GM23338 (cell line): ENCODE measurements around the gene MARK3.

Experiments
- CREB1 ChIP-seq: fragments of 250-450 bp; sonication (Bioruptor Pico); IDR thresholded peaks from 2 replicates; pipeline ENCODE4 v1.5.0; 2020; ENCODE audit warnings: low read depth, mild to moderate bottlenecking, moderate library complexity
- ETS1 ChIP-seq: IDR thresholded peaks from 2 replicates; pipeline ENCODE4 v1.6.1; 2016; ENCODE audit warnings: antibody characterized with exemption
- EZH2 ChIP-seq: fragments of 200-600 bp; sonication (generic); IDR thresholded peaks from one replicate; pipeline ENCODE4 v1.8.0; 2017; ENCODE audit warnings: antibody characterized with exemption, mild to moderate bottlenecking, low read depth; ENCODE audit not compliant: unreplicated experiment
- EZH2phosphoT487 ChIP-seq: fragments of 200-600 bp; sonication (generic); IDR thresholded peaks from one replicate; pipeline ENCODE4 v1.8.1; 2018; ENCODE audit warnings: antibody characterized with exemption; ENCODE audit not compliant: unreplicated experiment
- JUNB ChIP-seq: IDR thresholded peaks from one replicate; pipeline ENCODE4 v1.6.1; 2016; ENCODE audit warnings: antibody characterized with exemption; ENCODE audit not compliant: unreplicated experiment
- POLR2AphosphoS5 ChIP-seq: IDR thresholded peaks from 2 replicates; pipeline ENCODE4 v1.6.1; 2016; ENCODE audit warnings: antibody characterized with exemption, low read depth
- ZNF114 ChIP-seq: fragments of 250-450 bp; sonication (Bioruptor Pico); IDR thresholded peaks from 2 replicates; pipeline ENCODE4 v1.5.0; 2020; ENCODE audit warnings: mild to moderate bottlenecking, moderate library complexity
- TF ChIP-seq, protein P1 (sequence below), 2 experiments: fragments of 200-600 bp in 1 of 2; sonication (generic) in 1 of 2; conservative IDR thresholded peaks; 2 replicates each; pipeline versions ENCODE4 v1.5.1 to v1.6.1; 2016 to 2017; ENCODE audit warnings: antibody characterized with exemption in 2 of 2, low read depth in 2 of 2, mild to moderate bottlenecking in 2 of 2, moderate library complexity in 1 of 2

DNA sequence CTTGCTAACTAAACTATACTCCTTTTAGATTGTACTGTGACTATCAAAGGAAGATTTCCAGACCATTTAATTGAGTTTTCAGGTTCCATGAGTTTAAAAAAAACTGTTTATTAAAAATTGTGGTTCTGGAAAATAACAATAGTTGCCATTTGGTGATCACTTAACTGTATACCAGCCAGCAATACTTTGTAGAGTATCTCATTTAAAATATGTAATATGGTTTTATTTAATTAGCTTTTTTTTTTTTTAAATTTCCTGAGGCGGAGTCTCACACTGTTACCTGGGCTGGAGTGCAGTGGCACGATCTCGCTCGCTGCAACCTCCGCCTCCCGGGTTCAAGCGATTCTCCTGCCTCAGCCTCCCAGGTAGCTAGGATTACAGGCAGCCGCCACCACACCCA is 7.4 kb downstream of the MARK3 start:
- TF ChIP-seq JUNB: no peak
- TF ChIP-seq, protein P1, sequence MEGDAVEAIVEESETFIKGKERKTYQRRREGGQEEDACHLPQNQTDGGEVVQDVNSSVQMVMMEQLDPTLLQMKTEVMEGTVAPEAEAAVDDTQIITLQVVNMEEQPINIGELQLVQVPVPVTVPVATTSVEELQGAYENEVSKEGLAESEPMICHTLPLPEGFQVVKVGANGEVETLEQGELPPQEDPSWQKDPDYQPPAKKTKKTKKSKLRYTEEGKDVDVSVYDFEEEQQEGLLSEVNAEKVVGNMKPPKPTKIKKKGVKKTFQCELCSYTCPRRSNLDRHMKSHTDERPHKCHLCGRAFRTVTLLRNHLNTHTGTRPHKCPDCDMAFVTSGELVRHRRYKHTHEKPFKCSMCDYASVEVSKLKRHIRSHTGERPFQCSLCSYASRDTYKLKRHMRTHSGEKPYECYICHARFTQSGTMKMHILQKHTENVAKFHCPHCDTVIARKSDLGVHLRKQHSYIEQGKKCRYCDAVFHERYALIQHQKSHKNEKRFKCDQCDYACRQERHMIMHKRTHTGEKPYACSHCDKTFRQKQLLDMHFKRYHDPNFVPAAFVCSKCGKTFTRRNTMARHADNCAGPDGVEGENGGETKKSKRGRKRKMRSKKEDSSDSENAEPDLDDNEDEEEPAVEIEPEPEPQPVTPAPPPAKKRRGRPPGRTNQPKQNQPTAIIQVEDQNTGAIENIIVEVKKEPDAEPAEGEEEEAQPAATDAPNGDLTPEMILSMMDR (conservative IDR thresholded peaks at IDR 0.05; ENCODE audit: low read depth in 2 of 2): no peak
- TF ChIP-seq EZH2: no peak
- TF ChIP-seq EZH2phosphoT487: no peak
- no peak for TF ChIP-seq ZNF114 (CRISPR knock-in tag)
- TF ChIP-seq ETS1: no peak
- TF ChIP-seq POLR2AphosphoS5: no peak
- no peak for TF ChIP-seq CREB1 (CRISPR knock-in tag)
